Measurements from ENCODE around the gene UBE2QL1. TPM values are rescaled to one million over a fixed set of nuclear protein-coding genes. Genes with fewer than 3 reads are reported as not detected.

Gene UBE2QL1
- total RNA-seq, 1 donor from 2014 or later: not detected

GRCh38 chr5:6423327-6424109, 25.1 kb upstream of the UBE2QL1 start:
- DNase-seq (ENCODE audit: low read depth) (no peak), FAIRE-seq (no peak)
- no peaks in the 10 kb centered on the region for H3K27me3 ChIP-seq (ENCODE audit: control insufficient read depth, insufficient read depth, low read length)
- H3K4me3 ChIP-seq (ENCODE audit: low read depth, low read length): no peak overlapping the region
- H3K36me3 ChIP-seq (ENCODE audit: control insufficient read depth, insufficient read depth, low read length): no peaks in the 10 kb centered on the region
- TF ChIP-seq CTCF (IDR thresholded peaks at IDR 0.05; ENCODE audit: insufficient read depth, low read length, severe bottlenecking): no peak

GRCh38 chr5:6424110-6424659, 24.5 kb upstream of the UBE2QL1 start:
- no peak for TF ChIP-seq CTCF (IDR thresholded peaks at IDR 0.05; ENCODE audit: insufficient read depth, low read length, severe bottlenecking)

GRCh38 chr5:6424700-6425099, 24.0 kb upstream of the UBE2QL1 start:
- no peak for FAIRE-seq
- no peak for DNase-seq (ENCODE audit: low read depth)
- H3K4me3 ChIP-seq (ENCODE audit: low read depth, low read length): no peak overlapping the region
- H3K27me3 ChIP-seq (ENCODE audit: control insufficient read depth, insufficient read depth, low read length): no peaks in the 10 kb centered on the region
- no peak for TF ChIP-seq CTCF (IDR thresholded peaks at IDR 0.05; ENCODE audit: insufficient read depth, low read length, severe bottlenecking)
- H3K36me3 ChIP-seq (ENCODE audit: control insufficient read depth, insufficient read depth, low read length): no peaks in the 10 kb centered on the region

More at GRCh38 chr5:6424110-6424659, 24.5 kb upstream of the UBE2QL1 start:
- DNase-seq (ENCODE audit: low read depth) (no peak), FAIRE-seq (no peak)
- H3K4me3 ChIP-seq (ENCODE audit: low read depth, low read length): no peak overlapping the region
- H3K27me3 ChIP-seq (ENCODE audit: control insufficient read depth, insufficient read depth, low read length): no peaks in the 10 kb centered on the region
- H3K36me3 ChIP-seq (ENCODE audit: control insufficient read depth, insufficient read depth, low read length): no peaks in the 10 kb centered on the region

GRCh38 chr5:6427694-6428093, 21.0 kb upstream of the UBE2QL1 start:
- peak; percentile 76 for FAIRE-seq
- no peak for DNase-seq (ENCODE audit: low read depth)
- no peak overlapping the region for H3K4me3 ChIP-seq (ENCODE audit: low read depth, low read length)
- no peak for TF ChIP-seq CTCF (IDR thresholded peaks at IDR 0.05; ENCODE audit: insufficient read depth, low read length, severe bottlenecking)
- H3K36me3 ChIP-seq (ENCODE audit: control insufficient read depth, insufficient read depth, low read length): no peaks in the 10 kb centered on the region
- peaks cover 2% of the 10 kb centered on the region for H3K27me3 ChIP-seq (ENCODE audit: control insufficient read depth, insufficient read depth, low read length)

- FAIRE-seq (no peak), DNase-seq (ENCODE audit: low read depth) (no peak)
- Histone ChIP-seq H3K4me3 (ENCODE audit: low read depth, low read length) (no peak overlapping the region), H3K36me3 (ENCODE audit: control insufficient read depth, insufficient read depth, low read length) (no peaks in the 10 kb centered on the region), H3K27me3 (ENCODE audit: control insufficient read depth, insufficient read depth, low read length) (peaks cover 2% of the 10 kb centered on the region)
- TF ChIP-seq CTCF (IDR thresholded peaks at IDR 0.05; ENCODE audit: insufficient read depth, low read length, severe bottlenecking): no peak
These were observed 18.1 kb upstream of the UBE2QL1 start for GRCh38 chr5:6430418-6431028.

Data from bronchial epithelial cell (primary cell).